HepG2 (cell line): ENCODE data around the gene CBFA2T2. TPM values are rescaled to one million over a fixed set of nuclear protein-coding genes. Genes with fewer than 3 reads are reported as not detected.
A peak's percentile ranks its signal among the peaks of the same experiment; 100 is the strongest.

Experiments used
- AKNA ChIP-seq: sonication (generic); formaldehyde crosslinking; IDR thresholded peaks from 2 replicates; pipeline ENCODE4 v1.4.0; 2020; ENCODE audit warnings: missing genetic modification reagents, borderline replicate concordance
- ARID2 ChIP-seq: sonication (generic); formaldehyde crosslinking; IDR thresholded peaks from 2 replicates; pipeline ENCODE4 v1.8.1; 2022; ENCODE audit warnings: mild to moderate bottlenecking, missing genetic modification reagents, borderline replicate concordance
- HNRNPL ChIP-seq: fragments of 200-400 bp; formaldehyde crosslinking; IDR thresholded peaks from 2 replicates; pipeline ENCODE4 v1.6.1; 2017; ENCODE audit warnings: mild to moderate bottlenecking, low read depth, low read length
- MIXL1 ChIP-seq: IDR thresholded peaks from 2 replicates; pipeline ENCODE4 v1.6.1; 2016
- MXD4 ChIP-seq: IDR thresholded peaks from 2 replicates; pipeline ENCODE4 v1.6.1; 2016; ENCODE audit warnings: mild to moderate bottlenecking, missing biosample characterization, missing genetic modification reagents
- MYNN ChIP-seq: sonication (generic); formaldehyde crosslinking; IDR thresholded peaks from 2 replicates; pipeline ENCODE4 v1.4.0; 2020; ENCODE audit warnings: mild to moderate bottlenecking, low read depth, missing genetic modification reagents
- RAD51 ChIP-seq: fragments of 450-650 bp; IDR thresholded peaks from 2 replicates; pipeline ENCODE4 v1.6.1; 2016; ENCODE audit warnings: borderline replicate concordance
- RBM22 ChIP-seq: fragments of 200-400 bp; formaldehyde crosslinking; optimal IDR thresholded peaks from 2 replicates; pipeline ENCODE3; 2017; ENCODE audit warnings: mild to moderate bottlenecking, low read length, moderate library complexity
- RXRB ChIP-seq: IDR thresholded peaks from 2 replicates; pipeline ENCODE4 v1.6.1; 2016; ENCODE audit warnings: borderline replicate concordance, missing genetic modification reagents, missing compliant biosample characterization
- SNAPC2 ChIP-seq: sonication (generic); formaldehyde crosslinking; IDR thresholded peaks from 2 replicates; pipeline ENCODE4 v1.8.1; 2022; ENCODE audit warnings: mild to moderate bottlenecking, missing genetic modification reagents
- XRCC5 ChIP-seq: fragments of 200-400 bp; formaldehyde crosslinking; optimal IDR thresholded peaks from 2 replicates; pipeline ENCODE3; 2017; ENCODE audit warnings: mild to moderate bottlenecking, low read length
- ZNF18 ChIP-seq: sonication (generic); formaldehyde crosslinking; IDR thresholded peaks from 2 replicates; pipeline ENCODE4 v1.8.0; 2022; ENCODE audit warnings: mild to moderate bottlenecking, missing genetic modification reagents; ENCODE audit not compliant: insufficient replicate concordance
- ZNF264 ChIP-seq: sonication (generic); formaldehyde crosslinking; IDR thresholded peaks from 2 replicates; pipeline ENCODE4 v1.4.0; 2020; ENCODE audit warnings: missing genetic modification reagents
- ZNF496 ChIP-seq: sonication (generic); formaldehyde crosslinking; IDR thresholded peaks from 2 replicates; pipeline ENCODE4 v1.8.1; 2023; ENCODE audit warnings: mild to moderate bottlenecking, moderate library complexity, missing genetic modification reagents; ENCODE audit not compliant: insufficient replicate concordance
- ZNF75D ChIP-seq: sonication (generic); formaldehyde crosslinking; IDR thresholded peaks from 2 replicates; pipeline ENCODE4 v1.8.1; 2023; ENCODE audit warnings: missing genetic modification reagents, mild to moderate bottlenecking, borderline replicate concordance
- ZNF781 ChIP-seq: sonication (generic); formaldehyde crosslinking; IDR thresholded peaks from 2 replicates; pipeline ENCODE4 v1.5.1; 2020; ENCODE audit warnings: borderline replicate concordance, mild to moderate bottlenecking, missing genetic modification reagents; ENCODE audit errors: not compliant biosample characterization
- ZNF883 ChIP-seq: sonication (generic); formaldehyde crosslinking; IDR thresholded peaks from 2 replicates; pipeline ENCODE4 v1.5.1; 2020; ENCODE audit warnings: mild to moderate bottlenecking, missing genetic modification reagents; ENCODE audit errors: not compliant biosample characterization
- polyA plus RNA-seq, 8 experiments: library from polyadenylated mRNA; depleted of rRNA in 3 of 8; stranded (reverse) in 7 of 8; unstranded in 1 of 8; fragments of >200 nt; fragmentation: Illumina TruSeq in 4 of 8; extraction: Trizol in 4 of 8; gene quantifications; 2 replicates each; pipeline versions ENCODE4 v1.2.1 to v1.2.3, GENCODE V29; 2011 to 2016; ENCODE audit warnings: low read depth in 4 of 8, missing spikeins in 1 of 8, mixed read lengths in 1 of 8; ENCODE audit not compliant: insufficient read depth in 1 of 8
- total RNA-seq, 5 experiments: library from RNA; depleted of rRNA; stranded (reverse); fragments of >200 nt; fragmentation: Illumina TruSeq; extraction: Trizol; gene quantifications; 2 replicates each; pipeline ENCODE4 v1.2.3, GENCODE V29; 2016; ENCODE audit warnings: low read depth in 1 of 5
- TF ChIP-seq, protein P1 (sequence below), 2 experiments: sonication (generic) in 1 of 2; formaldehyde crosslinking in 1 of 2; IDR thresholded peaks; 2 replicates each; pipeline versions ENCODE4 v1.4.0 to v1.6.1; 2018 to 2020; ENCODE audit warnings: missing genetic modification reagents in 2 of 2, borderline replicate concordance in 1 of 2, low read depth in 1 of 2, mild to moderate bottlenecking in 1 of 2, missing biosample characterization in 1 of 2
- TF ChIP-seq, protein P2 (sequence below): sonication (generic); formaldehyde crosslinking; IDR thresholded peaks from 2 replicates; pipeline ENCODE4 v1.5.1; 2020; ENCODE audit warnings: mild to moderate bottlenecking, missing genetic modification reagents, borderline replicate concordance

Gene CBFA2T2
- total and polyA plus RNA-seq, 2 of the 13 experiments (the other 11 are each of a cell fraction or from before 2014, with no cell fraction given): 6.3 to 21.2 TPM

- no peak for TF ChIP-seq ZNF18 (CRISPR knock-in tag)
- TF ChIP-seq ARID2: no peak
- TF ChIP-seq MIXL1 (CRISPR knock-in tag): no peak
- TF ChIP-seq, protein P1, sequence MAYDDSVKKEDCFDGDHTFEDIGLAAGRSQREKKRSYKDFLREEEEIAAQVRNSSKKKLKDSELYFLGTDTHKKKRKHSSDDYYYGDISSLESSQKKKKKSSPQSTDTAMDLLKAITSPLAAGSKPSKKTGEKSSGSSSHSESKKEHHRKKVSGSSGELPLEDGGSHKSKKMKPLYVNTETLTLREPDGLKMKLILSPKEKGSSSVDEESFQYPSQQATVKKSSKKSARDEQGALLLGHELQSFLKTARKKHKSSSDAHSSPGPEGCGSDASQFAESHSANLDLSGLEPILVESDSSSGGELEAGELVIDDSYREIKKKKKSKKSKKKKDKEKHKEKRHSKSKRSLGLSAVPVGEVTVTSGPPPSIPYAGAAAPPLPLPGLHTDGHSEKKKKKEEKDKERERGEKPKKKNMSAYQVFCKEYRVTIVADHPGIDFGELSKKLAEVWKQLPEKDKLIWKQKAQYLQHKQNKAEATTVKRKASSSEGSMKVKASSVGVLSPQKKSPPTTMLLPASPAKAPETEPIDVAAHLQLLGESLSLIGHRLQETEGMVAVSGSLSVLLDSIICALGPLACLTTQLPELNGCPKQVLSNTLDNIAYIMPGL (CRISPR knock-in tag; IDR thresholded peaks at IDR 0.05; ENCODE audit: borderline replicate concordance in 1 of 2, low read depth in 1 of 2): 0 out of 4 replicates have a peak, but pooled peaks of 1 of the 2 experiments have one; percentile 42
- TF ChIP-seq ZNF781 (CRISPR knock-in tag): no peak
- TF ChIP-seq MXD4 (CRISPR knock-in tag): no peak
- TF ChIP-seq ZNF883 (CRISPR knock-in tag): peak; percentile 13
- TF ChIP-seq, protein P2, sequence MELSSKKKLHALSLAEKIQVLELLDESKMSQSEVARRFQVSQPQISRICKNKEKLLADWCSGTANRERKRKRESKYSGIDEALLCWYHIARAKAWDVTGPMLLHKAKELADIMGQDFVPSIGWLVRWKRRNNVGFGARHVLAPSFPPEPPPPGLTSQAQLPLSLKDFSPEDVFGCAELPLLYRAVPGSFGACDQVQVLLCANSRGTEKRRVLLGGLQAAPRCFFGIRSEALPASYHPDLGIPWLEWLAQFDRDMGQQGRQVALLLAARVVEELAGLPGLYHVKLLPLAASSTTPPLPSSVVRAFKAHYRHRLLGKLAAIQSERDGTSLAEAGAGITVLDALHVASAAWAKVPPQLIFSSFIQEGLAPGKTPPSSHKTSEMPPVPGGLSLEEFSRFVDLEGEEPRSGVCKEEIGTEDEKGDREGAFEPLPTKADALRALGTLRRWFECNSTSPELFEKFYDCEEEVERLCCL (CRISPR knock-in tag): no peak
- 0 out of 2 replicates have a peak, but pooled peaks have one; percentile 24 for TF ChIP-seq ZNF264 (CRISPR knock-in tag)
- TF ChIP-seq ZNF75D (CRISPR knock-in tag): no peak
- peak; percentile 54 for TF ChIP-seq XRCC5
- 0 out of 2 replicates have a peak, but pooled peaks have one; percentile 9 for TF ChIP-seq RXRB (CRISPR knock-in tag)
- TF ChIP-seq HNRNPL: no peak
- TF ChIP-seq RAD51: no peak
- no peak for TF ChIP-seq RBM22
- no peak for TF ChIP-seq MYNN (CRISPR knock-in tag)
- TF ChIP-seq SNAPC2 (CRISPR knock-in tag): no peak
- TF ChIP-seq ZNF496: no peak
- TF ChIP-seq AKNA (CRISPR knock-in tag): no peak
These were observed 44.9 kb upstream of the CBFA2T2 start (continued) for GRCh38 chr20:33444797-33445560.
